ENCODE measurements around the gene SLC30A2.

The SLC30A2 gene

DNA sequence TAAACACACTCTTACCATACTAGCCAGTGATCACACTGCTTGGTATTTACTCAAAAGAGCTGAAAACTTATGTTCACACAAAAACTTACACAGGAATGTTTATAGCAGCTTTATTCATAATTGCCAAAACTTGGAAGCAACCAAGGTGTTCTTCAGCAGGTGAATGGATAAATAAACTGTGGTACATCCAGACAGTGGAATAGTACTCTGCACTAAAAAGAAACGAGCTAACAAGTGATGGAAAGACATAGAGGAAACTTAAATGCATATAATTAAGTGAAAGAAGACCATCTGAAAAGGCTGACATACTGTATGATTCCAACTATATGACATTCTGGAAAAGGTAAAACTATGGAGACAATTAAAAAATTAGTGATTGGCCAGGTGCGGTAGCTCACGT is 45.0 kb upstream of the SLC30A2 start:
- TF ChIP-seq, protein P1, sequence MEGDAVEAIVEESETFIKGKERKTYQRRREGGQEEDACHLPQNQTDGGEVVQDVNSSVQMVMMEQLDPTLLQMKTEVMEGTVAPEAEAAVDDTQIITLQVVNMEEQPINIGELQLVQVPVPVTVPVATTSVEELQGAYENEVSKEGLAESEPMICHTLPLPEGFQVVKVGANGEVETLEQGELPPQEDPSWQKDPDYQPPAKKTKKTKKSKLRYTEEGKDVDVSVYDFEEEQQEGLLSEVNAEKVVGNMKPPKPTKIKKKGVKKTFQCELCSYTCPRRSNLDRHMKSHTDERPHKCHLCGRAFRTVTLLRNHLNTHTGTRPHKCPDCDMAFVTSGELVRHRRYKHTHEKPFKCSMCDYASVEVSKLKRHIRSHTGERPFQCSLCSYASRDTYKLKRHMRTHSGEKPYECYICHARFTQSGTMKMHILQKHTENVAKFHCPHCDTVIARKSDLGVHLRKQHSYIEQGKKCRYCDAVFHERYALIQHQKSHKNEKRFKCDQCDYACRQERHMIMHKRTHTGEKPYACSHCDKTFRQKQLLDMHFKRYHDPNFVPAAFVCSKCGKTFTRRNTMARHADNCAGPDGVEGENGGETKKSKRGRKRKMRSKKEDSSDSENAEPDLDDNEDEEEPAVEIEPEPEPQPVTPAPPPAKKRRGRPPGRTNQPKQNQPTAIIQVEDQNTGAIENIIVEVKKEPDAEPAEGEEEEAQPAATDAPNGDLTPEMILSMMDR (IDR thresholded peaks at IDR 0.05), result no peak
- intact Hi-C loops (cut with DNase I; ENCODE audit: low total_unique reads), result no loop called here
- H3K27me3 ChIP-seq, result peaks cover 0 to 55% of the 10 kb centered on the region in 2 donors
- H3K9me3 ChIP-seq, result no peaks in the 10 kb centered on the region
- peaks cover 0 to 4% (median 0%) of the 10 kb centered on the region in 4 donors for H3K4me1 ChIP-seq
- no peak for DNase-seq
- H3K4me3 ChIP-seq, result no peak overlapping the region
- no peaks in the 10 kb centered on the region for H3K36me3 ChIP-seq
- no peak overlapping the region for H3K27ac ChIP-seq

DNA sequence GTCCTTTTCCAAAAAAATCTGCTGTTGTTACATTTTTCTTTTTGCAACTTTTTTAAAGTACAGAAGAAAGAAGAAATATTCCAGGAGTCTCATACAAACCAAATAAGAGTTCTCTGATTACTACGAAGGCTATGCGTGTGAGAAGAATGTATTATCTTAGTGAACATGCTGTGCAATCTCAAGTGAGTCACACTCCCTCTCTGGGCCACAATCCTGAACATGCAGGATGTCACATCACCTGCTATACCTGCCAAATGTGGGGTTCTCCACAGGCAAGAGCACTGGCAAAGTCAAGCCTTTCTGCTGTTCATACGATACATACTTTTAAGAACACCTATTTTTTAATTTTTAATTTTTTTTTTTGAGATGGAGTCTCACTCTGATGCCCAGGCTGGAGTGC is 43.2 kb upstream of the SLC30A2 start:
- H3K4me1 ChIP-seq, result no peaks in the 10 kb centered on the region
- H3K27me3 ChIP-seq, result peaks cover 0 to 54% of the 10 kb centered on the region in 2 donors
- no peak overlapping the region for H3K4me3 ChIP-seq
- intact Hi-C loops (cut with DNase I; ENCODE audit: low total_unique reads), result no loop called here
- no peak overlapping the region for H3K27ac ChIP-seq
- TF ChIP-seq, protein P1 (IDR thresholded peaks at IDR 0.05), result no peak
- no peaks in the 10 kb centered on the region for H3K36me3 ChIP-seq
- no peaks in the 10 kb centered on the region for H3K9me3 ChIP-seq
- DNase-seq, result no peak

DNA sequence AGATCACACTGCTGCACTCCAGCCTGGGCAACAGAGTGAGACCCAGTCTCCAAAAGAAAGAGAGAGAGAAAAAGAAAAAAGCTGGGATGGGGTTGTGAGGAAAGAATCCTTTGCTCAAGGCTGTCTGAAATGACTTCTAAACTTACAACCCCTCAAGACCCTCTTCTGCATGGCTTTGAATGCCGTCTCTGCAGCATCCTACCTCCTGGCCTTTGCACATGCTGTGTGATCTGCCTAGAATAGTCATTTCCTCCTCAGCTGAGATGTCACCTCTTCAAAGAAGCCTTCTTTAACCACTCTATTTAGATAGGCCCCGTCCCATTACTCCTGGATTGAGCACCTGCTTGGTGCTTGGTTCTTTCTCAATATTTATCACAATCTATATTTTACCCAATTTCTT is 38.9 kb upstream of the SLC30A2 start:
- no peak overlapping the region for H3K27ac ChIP-seq
- no peaks in the 10 kb centered on the region for H3K36me3 ChIP-seq
- H3K9me3 ChIP-seq, result no peaks in the 10 kb centered on the region
- H3K4me3 ChIP-seq, result no peak overlapping the region
- DNase-seq, result no peak
- no peaks in the 10 kb centered on the region for H3K4me1 ChIP-seq
- intact Hi-C loops (cut with DNase I; ENCODE audit: low total_unique reads), result no loop called here
- peaks cover 0 to 46% of the 10 kb centered on the region in 2 donors for H3K27me3 ChIP-seq
- TF ChIP-seq, protein P1 (IDR thresholded peaks at IDR 0.05), result no peak

DNA sequence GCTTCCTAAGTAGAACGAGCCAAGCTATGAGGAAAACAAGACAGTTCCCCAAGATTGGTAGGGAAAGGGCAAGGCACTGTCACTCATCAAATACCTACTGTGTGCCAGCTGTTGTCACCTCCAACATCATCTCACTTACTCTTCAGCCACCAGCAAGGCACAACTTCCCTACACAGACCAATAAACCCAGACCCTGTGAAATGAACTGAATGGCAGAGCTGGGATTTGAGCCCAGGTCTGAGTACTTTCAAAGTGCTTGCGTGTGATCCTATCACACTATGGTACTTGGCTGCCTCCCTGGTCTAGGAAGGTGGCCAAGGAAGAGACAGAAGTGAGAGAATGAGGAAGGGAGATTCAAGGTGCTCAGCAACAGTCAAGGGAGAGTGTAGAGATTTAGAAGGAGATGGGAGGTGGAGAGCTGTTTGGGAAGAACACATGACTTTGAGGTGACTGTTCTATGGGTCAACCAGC is 38.2 kb upstream of the SLC30A2 start:
- TF ChIP-seq, protein P1 (IDR thresholded peaks at IDR 0.05), result no peak
- no peak for DNase-seq
- H3K27ac ChIP-seq, result no peak overlapping the region
- intact Hi-C loops (cut with DNase I; ENCODE audit: low total_unique reads), result no loop called here
- H3K36me3 ChIP-seq, result no peaks in the 10 kb centered on the region
- H3K27me3 ChIP-seq, result peaks cover 0 to 41% of the 10 kb centered on the region in 2 donors
- H3K4me1 ChIP-seq, result no peaks in the 10 kb centered on the region
- no peak overlapping the region for H3K4me3 ChIP-seq
- no peaks in the 10 kb centered on the region for H3K9me3 ChIP-seq

DNA sequence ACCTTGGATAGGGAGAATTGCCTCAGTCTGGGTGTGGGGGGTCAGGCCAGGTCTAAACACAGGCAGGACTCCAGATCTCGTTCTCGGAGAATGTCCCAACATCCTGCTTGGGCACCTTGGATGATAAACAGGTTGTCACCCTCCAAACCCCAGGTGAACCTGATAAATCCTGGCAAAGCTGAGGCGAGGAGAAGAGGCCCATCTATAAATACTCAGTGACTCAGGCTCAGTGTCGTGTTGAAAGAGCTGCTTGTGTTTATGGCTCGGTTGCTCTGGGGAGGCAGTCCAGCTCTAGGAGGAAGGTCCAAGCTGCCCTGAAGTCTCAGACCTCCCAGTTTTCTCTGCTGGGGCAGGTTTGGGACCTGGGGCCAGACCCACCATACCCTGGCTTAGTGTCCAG is 37.3 kb upstream of the SLC30A2 start:
- no peaks in the 10 kb centered on the region for H3K9me3 ChIP-seq
- H3K27ac ChIP-seq, result no peak overlapping the region
- TF ChIP-seq, protein P1 (IDR thresholded peaks at IDR 0.05), result no peak
- H3K4me1 ChIP-seq, result no peaks in the 10 kb centered on the region
- DNase-seq, result no peak
- peaks cover 0 to 37% of the 10 kb centered on the region in 2 donors for H3K27me3 ChIP-seq
- no peak overlapping the region for H3K4me3 ChIP-seq
- intact Hi-C loops (cut with DNase I; ENCODE audit: low total_unique reads), result no loop called here
- no peaks in the 10 kb centered on the region for H3K36me3 ChIP-seq

DNA sequence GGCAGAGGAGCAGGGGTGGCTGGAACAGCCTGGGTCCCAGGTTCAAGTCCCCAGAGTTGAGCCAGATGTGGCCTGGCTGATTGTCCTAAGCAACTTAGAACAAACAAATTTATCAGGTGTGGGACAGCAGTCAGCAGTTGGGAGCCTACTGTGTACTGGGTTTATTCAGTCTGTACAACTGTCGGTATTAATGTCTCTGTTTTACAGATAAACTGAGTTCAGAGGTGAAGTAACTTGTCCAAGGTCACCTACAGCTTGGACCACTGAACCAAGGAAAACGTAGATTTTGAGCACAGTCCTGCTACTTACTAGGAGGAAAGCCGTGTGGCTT is 36.1 kb upstream of the SLC30A2 start:
- peaks cover 0 to 34% of the 10 kb centered on the region in 2 donors for H3K27me3 ChIP-seq
- intact Hi-C loops (cut with DNase I; ENCODE audit: low total_unique reads), result no loop called here
- TF ChIP-seq, protein P1 (IDR thresholded peaks at IDR 0.05), result no peak
- H3K4me3 ChIP-seq, result no peak overlapping the region
- DNase-seq, result no peak
- no peaks in the 10 kb centered on the region for H3K9me3 ChIP-seq
- no peaks in the 10 kb centered on the region for H3K4me1 ChIP-seq
- H3K27ac ChIP-seq, result no peak overlapping the region
- no peaks in the 10 kb centered on the region for H3K36me3 ChIP-seq
